HG03520 (cell line): ENCODE data around the gene DUXA.

ENCODE experiments used
- ATAC-seq: cut with Tn5 transposase; IDR thresholded peaks from one replicate; pipeline ENCODE4 v1.9.1; 2021; ENCODE audit warnings: mild to moderate bottlenecking, moderate library complexity; ENCODE audit not compliant: unreplicated experiment

DUXA gene

DNA sequence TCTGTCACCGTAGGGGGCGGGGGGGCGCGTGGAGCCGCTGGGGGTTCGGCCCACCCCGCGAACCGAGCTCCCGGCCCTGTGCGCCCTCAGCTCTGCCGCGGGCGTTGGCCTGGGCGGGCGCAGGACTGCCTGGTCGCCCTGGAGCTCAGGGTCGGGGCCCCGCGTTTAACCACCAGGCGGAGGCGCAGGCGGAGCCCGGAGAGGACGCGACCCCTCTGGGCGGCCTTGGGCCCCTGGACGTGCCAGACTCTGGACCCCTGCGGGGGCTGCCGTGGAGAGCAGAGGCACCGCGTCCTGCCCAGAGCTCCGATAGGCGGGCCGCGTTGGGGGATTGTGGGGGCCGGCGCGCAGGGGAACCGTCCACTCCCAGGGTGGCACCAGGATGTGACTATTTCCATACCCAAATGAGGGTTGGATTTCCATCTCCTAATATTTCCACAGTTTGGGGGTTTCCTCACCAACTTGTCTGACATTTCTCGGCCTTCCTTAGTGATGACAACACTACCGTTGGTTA lies 60.5 kb downstream of the DUXA start:
- ATAC-seq, result no peak

DNA sequence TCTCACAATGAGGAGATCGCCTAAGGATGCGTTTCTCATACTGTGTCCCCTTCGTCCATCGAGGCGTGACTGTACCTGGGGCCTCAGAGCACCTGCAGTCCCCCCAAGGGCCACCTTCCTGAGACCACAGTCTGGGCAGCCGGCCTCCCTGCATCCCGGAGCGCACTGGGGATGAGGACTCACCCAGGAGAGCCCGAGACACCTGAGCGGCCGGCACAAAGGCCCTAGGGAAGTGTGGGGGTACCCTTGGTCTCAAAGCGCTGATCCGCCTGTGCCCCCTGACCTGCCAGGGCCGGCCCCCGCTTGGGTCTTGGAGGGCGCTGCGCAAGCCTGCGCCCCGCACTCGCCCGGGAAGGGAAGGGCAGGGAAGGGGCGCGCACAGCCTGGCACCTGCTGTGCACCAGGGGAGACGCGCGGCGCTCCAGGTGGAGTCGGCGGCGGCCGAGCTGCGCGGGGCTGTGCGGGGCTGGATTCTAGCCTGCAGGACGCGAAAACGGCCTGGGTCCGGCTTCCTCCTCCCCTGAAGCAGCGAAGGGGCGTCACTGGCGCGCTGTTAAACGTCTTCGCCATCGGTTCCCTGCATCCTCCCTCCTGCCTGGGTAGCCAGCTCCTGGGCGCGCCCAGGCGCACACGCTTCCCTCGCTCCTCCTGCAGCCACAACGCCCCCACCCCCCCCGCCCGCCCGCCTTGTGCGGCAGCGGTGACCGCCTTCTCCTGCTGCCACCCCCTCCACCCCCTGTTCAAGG lies 61.1 kb downstream of the DUXA start:
- no peak for ATAC-seq
